AG09319 (cell line): ENCODE measurements around the gene CHN1.

Source experiments
- DNase-seq: peaks from one replicate; pipeline ENCODE4 v3.0.0-alpha.2; 2010; ENCODE audit warnings: low read depth; ENCODE audit errors: extremely low read depth
- TF ChIP-seq, protein P1 (sequence below): IDR thresholded peaks from 2 replicates; pipeline ENCODE4 v1.5.1; 2011; ENCODE audit warnings: low read depth, mild to moderate bottlenecking, inconsistent platforms, low read length, moderate library complexity

The CHN1 gene

DNA sequence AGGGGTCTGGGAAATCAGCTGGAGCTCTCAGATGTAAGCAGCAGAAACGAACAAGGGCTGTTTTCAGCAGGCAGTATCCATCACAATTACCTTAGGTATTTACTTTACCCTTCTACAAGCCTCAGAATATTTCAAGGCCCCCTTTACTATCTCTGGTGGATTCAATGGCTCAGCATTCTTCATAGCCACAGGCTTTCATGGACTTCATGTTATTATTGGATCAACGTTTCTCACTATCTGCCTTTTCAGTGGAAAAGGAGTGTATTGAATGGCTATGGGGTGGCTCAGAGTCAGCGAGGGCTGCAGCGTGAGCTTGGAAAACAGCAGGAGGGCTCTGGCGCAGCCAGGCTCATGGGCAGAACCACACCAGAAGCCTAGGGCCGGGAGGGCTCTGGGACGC, 224.3 kb downstream of the CHN1 start:
- TF ChIP-seq, protein P1, sequence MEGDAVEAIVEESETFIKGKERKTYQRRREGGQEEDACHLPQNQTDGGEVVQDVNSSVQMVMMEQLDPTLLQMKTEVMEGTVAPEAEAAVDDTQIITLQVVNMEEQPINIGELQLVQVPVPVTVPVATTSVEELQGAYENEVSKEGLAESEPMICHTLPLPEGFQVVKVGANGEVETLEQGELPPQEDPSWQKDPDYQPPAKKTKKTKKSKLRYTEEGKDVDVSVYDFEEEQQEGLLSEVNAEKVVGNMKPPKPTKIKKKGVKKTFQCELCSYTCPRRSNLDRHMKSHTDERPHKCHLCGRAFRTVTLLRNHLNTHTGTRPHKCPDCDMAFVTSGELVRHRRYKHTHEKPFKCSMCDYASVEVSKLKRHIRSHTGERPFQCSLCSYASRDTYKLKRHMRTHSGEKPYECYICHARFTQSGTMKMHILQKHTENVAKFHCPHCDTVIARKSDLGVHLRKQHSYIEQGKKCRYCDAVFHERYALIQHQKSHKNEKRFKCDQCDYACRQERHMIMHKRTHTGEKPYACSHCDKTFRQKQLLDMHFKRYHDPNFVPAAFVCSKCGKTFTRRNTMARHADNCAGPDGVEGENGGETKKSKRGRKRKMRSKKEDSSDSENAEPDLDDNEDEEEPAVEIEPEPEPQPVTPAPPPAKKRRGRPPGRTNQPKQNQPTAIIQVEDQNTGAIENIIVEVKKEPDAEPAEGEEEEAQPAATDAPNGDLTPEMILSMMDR = no peak
- DNase-seq = no peak

DNA sequence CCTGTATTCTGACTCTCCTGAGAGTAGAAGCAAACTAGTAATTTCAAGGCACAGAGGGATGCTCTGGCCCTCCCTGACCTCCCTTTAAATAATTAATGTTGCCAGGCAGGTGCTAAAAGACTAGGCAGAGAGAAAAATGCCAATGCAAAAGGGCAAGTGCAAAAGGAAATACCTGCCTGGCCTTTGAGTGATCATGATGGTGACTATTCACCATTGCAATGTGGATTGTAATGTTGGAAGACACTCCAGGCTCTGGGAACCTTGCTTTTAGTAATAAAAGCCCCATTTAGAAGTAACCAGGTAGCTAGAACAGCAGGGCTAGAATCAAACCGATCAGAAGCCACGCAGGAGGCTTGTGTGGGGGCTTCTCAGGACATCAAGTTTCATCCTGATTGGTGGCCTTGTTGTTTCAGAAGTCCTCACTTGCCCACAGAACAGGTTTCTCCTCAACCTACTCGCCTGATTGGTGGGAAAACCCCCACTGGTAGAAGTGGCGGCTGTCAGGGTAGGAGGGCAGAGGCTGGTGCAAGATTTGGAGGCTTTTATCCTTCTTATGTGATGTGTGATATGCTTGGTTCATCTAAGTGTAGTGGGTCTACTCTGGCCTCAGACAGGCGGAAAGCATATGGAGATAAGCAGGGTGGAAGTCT, 224.9 kb downstream of the CHN1 start:
- TF ChIP-seq, protein P1 = no peak
- DNase-seq = no peak

DNA sequence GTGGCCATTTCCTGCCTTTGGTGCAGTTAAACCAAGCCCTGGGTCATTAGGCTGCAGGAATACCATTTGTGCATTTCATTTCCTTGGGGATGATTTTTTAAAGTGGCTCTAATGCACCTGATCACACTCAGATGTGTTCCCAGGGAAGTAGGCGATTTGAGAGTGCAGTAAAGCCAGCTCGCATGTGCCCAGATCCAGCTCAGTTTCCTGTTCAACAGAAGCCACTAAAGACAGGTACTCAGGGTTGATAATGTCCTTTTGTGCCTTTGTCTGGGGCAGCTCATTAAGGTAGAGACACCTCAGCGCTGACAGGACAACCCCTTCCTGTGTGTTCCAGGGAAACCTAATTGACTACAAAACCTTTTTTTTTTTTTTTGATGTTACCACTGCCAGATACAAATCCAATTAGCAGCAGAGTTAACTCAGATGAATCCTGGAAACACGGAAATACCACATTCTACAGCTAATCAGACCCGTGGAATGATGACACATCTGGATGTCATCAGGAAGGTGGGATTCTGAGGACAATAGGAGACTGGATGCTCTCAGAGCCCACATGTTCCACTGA, 225.7 kb downstream of the CHN1 start:
- DNase-seq = peak; percentile 40
- TF ChIP-seq, protein P1 = no peak

DNA sequence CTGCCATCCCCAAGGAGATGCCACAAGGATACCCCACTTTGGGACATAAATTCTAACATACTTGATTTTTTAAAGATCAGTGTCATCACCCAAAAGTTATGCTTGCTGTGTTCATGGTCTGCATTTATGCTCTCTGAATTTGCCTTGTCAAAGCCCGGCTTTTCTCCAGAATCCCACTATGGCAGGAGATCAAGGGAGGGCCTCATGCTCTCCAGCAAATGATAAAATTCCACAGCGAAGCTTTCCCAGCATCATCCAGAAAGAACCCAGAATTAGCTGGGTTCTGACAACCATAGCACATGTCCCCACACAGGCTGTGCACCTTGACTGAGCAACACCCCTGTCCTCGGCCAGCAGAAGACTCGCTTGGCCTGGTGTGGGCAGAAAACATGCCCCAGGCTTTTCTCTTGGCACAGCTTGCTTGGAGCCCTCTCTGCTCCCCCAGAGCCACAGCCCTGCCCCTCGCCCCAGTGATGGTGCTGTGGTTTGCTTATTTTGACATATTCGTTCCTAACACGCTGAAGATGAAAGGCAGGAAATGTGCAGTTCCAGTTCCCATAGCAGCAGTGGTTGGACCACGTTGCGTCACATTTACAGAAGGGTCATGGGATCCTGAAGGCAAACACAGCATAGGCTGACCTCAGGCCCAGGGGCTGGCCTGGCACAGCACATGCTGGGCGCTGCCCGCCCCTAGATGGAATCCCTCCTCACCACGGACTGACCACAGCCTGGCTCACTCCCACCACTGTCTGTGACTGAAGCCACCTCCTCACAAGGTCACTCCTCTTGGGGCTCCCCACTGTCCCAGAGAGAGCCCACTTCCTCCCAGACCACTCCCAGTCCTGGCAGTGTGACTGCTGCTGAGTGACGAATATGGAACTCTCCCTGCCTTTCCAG, 226.8 kb downstream of the CHN1 start:
- TF ChIP-seq, protein P1 = no peak
- peak; percentile 98 for DNase-seq

DNA sequence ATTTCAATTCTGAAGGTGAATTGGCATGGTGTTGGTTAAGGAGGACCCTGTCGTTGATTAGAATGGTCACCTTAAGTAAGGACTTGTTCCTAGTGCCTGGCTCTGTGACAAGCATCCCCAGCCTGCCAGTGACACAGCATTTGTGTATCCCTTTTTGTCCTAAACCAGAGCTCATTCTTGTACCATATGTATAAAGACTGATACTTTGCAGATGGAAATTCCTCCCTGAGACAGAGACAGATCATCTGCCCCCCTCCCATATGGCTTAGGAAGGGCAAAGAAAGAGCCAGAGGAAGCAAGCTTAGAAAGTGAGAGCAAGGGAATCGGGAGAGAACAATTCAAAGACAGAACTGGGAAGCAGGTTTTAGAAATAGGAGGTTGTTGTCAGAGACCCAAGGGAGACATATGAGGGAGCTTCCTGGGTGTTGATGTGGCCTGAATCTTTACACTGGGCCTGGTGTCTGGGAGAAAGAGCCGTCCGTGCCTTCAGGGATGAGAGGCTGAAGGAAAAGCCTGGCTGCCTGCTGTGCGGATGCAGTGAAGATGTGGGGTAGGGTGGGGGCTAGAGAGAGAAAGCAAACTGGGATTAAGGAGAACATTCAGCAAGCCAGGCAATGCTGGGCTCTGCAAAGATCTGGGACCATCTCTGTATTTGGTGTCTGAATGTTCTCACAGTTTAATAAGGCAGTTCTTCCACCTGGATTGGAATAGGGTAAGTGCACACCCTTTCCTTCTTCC, 227.7 kb downstream of the CHN1 start:
- TF ChIP-seq, protein P1 = no peak
- DNase-seq = no peak

DNA sequence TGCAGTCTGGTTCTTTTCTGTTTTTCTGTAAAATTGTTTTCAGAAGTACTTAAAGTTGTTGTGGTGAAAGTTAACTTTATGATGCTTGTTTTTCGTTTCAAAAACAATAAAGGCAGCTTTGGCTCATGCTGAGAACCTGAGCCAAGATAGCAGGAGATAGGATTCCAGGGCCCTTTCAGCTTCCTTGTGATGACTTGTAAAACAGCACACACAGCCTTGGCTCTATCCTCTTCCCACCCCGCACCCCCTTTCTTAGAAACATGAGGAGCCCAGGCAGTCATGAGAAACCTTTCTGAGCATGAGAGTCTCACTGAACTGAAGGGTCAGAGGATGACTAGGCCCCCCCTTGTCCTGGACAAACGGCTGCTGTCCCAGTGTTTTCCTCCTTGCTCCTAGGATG, 228.5 kb downstream of the CHN1 start:
- TF ChIP-seq, protein P1 = no peak
- DNase-seq = no peak
